Eye (tissue), 1 donor: Measurements from ENCODE around the gene POLR3C.

ENCODE experiments used
- DNase-seq: peaks from one replicate; pipeline ENCODE4 v3.0.0-alpha.2; 2015

POLR3C gene

GRCh38 chr1:145871994-145872924 is 48.3 kb downstream of the POLR3C start:
- peak; percentile 87 for DNase-seq

GRCh38 chr1:145874646-145875045 is 50.6 kb downstream of the POLR3C start:
- no peak for DNase-seq

- DNase-seq, result no peak
These were observed 54.0 kb downstream of the POLR3C start for GRCh38 chr1:145877923-145878486.

GRCh38 chr1:145878724-145879123 is 54.7 kb downstream of the POLR3C start:
- DNase-seq, result no peak

- DNase-seq, result no peak
These were observed 55.8 kb downstream of the POLR3C start for GRCh38 chr1:145879775-145880174.

GRCh38 chr1:145884675-145885074 is 60.7 kb downstream of the POLR3C start:
- DNase-seq, result no peak

GRCh38 chr1:145885738-145886287 is 61.8 kb downstream of the POLR3C start, which contains the start of gene ANKRD35:
Gene ANKRD35, minus strand, starts transcription at chr1:145885866. Its CDS starts 108 bp downstream, at chr1:145885758.
- peak; percentile 90 for DNase-seq

GRCh38 chr1:145886390-145886789 is 62.4 kb downstream of the POLR3C start:
- no peak for DNase-seq

- DNase-seq, result no peak
These were observed 62.8 kb downstream of the POLR3C start for GRCh38 chr1:145886816-145887215.

- DNase-seq, result no peak
These were observed 63.6 kb downstream of the POLR3C start for GRCh38 chr1:145887631-145888030.

GRCh38 chr1:145889722-145890121 is 65.7 kb downstream of the POLR3C start:
- DNase-seq, result no peak

- DNase-seq, result no peak
These were observed 67.1 kb downstream of the POLR3C start for GRCh38 chr1:145891143-145891542.

GRCh38 chr1:145891587-145892485 is 67.8 kb downstream of the POLR3C start:
- peak; percentile 97 for DNase-seq

GRCh38 chr1:145892486-145893087 is 68.6 kb downstream of the POLR3C start:
- peak; percentile 22 for DNase-seq

- no peak for DNase-seq
These were observed 69.5 kb downstream of the POLR3C start for GRCh38 chr1:145893306-145894055.
